Glomerular visceral epithelial cell (primary cell): ENCODE measurements around the gene LY6G5B.

ENCODE experiments used
- DNase-seq: peaks from one replicate; pipeline ENCODE4 v3.0.0-alpha.2; 2016; ENCODE audit errors: extremely low spot score

The LY6G5B gene

DNA sequence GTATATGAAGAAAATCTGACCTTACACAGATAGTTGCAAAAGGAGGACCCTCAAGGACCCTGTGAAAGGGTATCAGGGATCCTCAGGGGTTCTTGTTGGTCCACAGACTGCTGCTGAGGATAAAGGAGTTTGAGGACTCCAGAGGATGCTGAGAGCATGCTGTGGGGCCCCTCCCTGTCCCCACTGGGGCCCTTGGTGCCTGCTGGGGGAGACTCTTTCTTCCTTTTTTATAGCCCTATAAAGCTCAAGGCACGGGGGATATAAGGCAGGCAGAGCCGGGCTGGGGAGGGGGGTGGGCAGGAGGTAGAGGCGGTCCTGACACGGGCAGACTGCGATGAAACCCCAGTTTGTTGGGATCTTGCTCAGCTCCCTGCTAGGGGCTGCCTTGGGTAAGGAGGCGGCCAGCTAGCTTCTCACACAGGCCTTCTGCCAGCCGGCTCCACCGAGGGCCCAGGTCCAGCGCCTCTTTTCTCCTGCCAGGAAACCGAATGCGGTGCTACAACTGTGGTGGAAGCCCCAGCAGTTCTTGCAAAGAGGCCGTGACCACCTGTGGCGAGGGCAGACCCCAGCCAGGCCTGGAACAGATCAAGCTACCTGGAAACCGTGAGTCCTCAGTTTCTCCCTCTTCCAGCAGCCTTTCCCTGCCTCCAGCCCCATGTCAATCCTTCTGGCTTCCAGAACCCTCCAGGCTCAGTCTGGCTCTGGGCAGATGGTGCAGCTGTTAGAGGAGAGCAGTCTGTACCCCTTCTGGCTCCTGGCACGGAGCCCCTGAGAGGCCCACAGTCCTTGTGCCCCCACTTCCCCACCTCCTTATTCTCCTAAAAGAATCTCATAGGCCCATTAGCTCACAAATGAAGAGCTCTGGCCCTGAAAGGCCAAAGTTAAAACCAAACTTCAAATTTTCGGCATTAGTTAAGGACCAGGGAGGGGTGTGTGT, 45.5 kb downstream of the LY6G5B start, which contains the start of gene LY6G6D:
Gene LY6G6D (plus strand): TSS at position 327 of the 937 bp plus-strand sequence. CDS start 8 bp downstream, at position 335.
- no peak for DNase-seq

DNA sequence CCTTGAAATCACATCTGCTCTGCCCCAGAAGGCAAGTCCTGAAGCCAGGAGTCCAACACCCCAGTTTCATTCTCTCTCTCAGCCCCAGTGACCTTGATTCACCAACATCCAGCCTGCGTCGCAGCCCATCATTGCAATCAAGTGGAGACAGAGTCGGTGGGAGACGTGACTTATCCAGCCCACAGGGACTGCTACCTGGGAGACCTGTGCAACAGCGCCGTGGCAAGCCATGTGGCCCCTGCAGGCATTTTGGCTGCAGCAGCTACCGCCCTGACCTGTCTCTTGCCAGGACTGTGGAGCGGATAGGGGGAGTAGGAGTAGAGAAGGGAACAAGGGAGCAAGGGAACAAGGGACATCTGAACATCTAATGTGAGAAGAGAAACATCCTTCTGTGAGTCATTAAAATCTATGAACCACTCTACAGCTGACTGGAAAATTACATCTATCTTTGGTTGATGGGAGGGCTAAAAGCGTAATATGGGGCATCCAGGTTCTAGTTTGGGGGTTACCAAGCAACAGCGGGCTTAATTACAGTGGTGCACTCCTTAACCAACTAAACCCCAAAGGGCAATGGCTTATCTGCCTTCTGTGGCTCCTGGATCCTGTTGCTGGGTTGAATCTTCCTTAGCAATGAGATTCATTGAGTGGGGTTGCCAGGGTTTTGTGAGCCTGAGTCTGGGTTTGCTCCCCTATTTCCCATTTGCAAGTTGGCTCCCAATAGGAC, 47.9 kb downstream of the LY6G5B start:
- DNase-seq, result no peak

GRCh38 chr6:31718265-31718664, 48.5 kb downstream of the LY6G5B start:
- DNase-seq, result no peak

DNA sequence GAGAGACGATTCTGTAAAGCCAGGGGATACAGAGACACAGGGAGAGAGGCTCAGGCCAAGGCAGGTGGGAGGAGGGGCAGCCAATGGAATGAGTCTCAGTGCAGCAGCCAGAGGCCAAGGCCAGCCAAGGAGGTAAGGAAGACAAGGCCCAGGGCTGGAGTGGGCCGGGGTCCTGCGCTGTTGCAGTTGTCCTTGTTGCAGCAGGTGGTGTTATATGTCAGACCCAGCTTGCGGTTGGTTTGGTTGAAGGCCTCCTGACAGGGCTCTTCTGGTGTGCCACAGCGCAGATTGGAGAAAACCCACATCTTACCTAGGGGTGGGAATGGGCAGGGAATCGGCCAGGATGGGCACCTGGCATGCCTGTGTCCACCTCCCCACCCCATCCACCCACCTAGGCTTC, 49.2 kb downstream of the LY6G5B start:
- DNase-seq, result no peak

DNA sequence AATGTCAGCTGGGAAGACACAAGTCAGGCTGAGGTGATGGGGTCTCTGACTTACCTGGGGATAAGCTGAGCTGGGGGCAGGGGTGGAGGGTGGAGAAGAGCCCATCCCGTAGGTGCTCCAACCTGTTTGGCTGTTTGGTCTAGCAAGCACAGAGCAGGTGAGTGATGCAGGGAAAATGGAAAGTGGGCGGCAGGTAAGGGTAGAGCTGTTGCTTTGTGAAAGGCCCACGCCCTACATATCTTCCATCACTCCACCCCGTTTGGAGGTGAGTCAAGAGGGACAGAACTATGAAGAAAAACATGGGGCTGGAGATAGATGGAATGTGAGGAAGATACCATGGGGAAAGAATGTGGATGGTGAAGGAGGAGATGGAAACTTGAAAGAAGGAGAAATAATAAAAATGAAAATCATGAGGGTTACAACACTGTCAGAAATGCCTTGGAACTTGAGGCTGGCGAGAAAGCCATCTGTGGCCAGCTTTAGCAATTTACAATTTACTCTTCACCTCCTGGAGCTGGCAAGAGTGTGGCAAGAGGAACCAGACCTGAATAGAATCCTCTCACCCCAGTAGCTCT, 50.5 kb downstream of the LY6G5B start:
- DNase-seq, result no peak

- no peak for DNase-seq
These were observed 51.7 kb downstream of the LY6G5B start, which contains the start of gene LY6G6C for GRCh38 chr6:31721351-31722020. TSS of gene LY6G6C (minus strand) at chr6:31721746. CDS start at chr6:31721679, 67 bp downstream.

DNA sequence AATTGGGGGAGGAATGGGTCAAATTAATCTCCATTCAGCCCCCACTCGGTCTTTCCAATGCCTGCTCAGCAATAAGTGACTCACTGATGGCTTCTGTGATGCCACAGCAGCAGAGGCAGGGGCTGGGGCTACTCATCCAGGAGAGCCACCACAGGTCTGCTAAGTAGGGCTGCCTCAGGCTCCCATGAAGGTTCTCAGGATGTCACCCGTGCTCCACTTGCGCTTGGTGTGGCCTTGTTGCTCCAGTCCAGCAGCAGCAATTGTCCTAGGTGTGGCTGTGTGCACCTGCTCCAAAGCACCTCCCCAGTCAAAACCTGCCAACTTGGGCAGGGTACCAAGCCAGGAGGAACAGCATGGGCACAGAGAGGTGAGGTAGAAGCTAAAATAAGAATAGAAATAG, 52.4 kb downstream of the LY6G5B start:
- DNase-seq, result no peak
